ENCODE results near the gene PHOSPHO1.
A peak's percentile ranks its signal among the peaks of the same experiment; 100 is the strongest.

PHOSPHO1 gene

DNA sequence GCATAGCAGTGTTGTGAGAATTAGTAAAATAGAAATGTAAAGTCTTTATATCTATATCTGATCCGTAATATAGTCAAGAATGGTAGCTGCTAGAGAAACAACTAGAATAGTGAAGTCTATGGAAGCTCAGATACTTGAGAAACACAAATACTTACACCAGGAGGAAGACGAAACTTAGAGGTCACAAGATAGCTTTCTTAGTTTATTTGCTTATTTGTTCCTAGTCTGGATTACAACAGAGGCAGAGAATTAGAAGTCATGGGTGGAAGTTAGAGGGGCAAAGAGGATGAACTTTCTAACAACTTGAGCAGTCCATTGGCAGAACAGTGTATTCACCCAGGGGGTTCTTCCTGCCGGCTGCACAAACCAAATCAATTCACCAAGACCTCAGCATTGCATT, 34.1 kb downstream of the PHOSPHO1 start:
- H3K9me2 ChIP-seq (replicated peaks; ENCODE audit: insufficient read depth, low read length) = no peaks in the 10 kb centered on the region
- TF ChIP-seq, protein P1, sequence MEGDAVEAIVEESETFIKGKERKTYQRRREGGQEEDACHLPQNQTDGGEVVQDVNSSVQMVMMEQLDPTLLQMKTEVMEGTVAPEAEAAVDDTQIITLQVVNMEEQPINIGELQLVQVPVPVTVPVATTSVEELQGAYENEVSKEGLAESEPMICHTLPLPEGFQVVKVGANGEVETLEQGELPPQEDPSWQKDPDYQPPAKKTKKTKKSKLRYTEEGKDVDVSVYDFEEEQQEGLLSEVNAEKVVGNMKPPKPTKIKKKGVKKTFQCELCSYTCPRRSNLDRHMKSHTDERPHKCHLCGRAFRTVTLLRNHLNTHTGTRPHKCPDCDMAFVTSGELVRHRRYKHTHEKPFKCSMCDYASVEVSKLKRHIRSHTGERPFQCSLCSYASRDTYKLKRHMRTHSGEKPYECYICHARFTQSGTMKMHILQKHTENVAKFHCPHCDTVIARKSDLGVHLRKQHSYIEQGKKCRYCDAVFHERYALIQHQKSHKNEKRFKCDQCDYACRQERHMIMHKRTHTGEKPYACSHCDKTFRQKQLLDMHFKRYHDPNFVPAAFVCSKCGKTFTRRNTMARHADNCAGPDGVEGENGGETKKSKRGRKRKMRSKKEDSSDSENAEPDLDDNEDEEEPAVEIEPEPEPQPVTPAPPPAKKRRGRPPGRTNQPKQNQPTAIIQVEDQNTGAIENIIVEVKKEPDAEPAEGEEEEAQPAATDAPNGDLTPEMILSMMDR (IDR thresholded peaks at IDR 0.05; ENCODE audit: insufficient read depth, low read length, poor library complexity, severe bottlenecking) = no peak
- TF ChIP-seq EZH2phosphoT487 (conservative IDR thresholded peaks at IDR 0.05; ENCODE audit: low read length) = no peak
- H3K36me3 ChIP-seq (ENCODE audit: low read length) = no peaks in the 10 kb centered on the region
- no peak overlapping the region for H3K4me3 ChIP-seq (ENCODE audit: insufficient read depth, low read length, poor library complexity, severe bottlenecking)
- no peak overlapping the region for H3K4me2 ChIP-seq (ENCODE audit: low read depth, low read length, poor library complexity, severe bottlenecking)
- H3K27ac ChIP-seq (ENCODE audit: low read depth, low read length) = no peak overlapping the region
- no peaks in the 10 kb centered on the region for H3K79me2 ChIP-seq (ENCODE audit: insufficient read depth, low read length)
- H3F3A ChIP-seq (ENCODE audit: insufficient read depth) = peaks cover 11% of the 10 kb centered on the region
- no peaks in the 10 kb centered on the region for H4K20me1 ChIP-seq (ENCODE audit: low read depth, low read length)
- H3K27me3 ChIP-seq (ENCODE audit: low read length) = no peaks in the 10 kb centered on the region
- no peak overlapping the region for H2AFZ ChIP-seq (ENCODE audit: low read depth, low read length, severe bottlenecking)
- H3K9ac ChIP-seq (ENCODE audit: low read length) = no peak overlapping the region
- H3K9me3 ChIP-seq (ENCODE audit: insufficient read depth, low read length) = no peaks in the 10 kb centered on the region

DNA sequence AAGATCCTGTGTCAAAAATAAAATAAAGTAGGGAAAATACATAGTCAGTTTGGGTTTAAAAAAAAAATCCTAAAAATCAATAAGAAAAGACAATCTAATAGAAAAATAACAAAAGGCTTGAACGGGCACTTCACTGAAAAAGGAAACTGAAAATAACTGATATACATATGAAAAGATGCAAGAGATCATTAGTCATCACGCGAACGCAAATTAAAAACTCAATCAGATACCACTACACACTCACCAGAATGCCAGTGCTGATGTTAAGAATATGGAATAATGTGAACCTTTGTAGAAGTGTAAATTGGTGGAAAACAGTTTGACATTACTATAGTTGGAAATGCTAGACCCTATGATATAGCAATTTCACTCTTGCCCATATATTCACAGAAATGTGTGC, 34.8 kb downstream of the PHOSPHO1 start:
- Histone ChIP-seq H3K4me3 (ENCODE audit: insufficient read depth, low read length, poor library complexity, severe bottlenecking) (no peak overlapping the region), H3K79me2 (ENCODE audit: insufficient read depth, low read length) (no peaks in the 10 kb centered on the region), H3K27me3 (ENCODE audit: low read length) (no peaks in the 10 kb centered on the region), H3K4me2 (ENCODE audit: low read depth, low read length, poor library complexity, severe bottlenecking) (no peak overlapping the region), H2AFZ (ENCODE audit: low read depth, low read length, severe bottlenecking) (no peak overlapping the region), H3K9me3 (ENCODE audit: insufficient read depth, low read length) (no peaks in the 10 kb centered on the region), H3K36me3 (ENCODE audit: low read length) (no peaks in the 10 kb centered on the region), H3K9me2 (replicated peaks; ENCODE audit: insufficient read depth, low read length) (no peaks in the 10 kb centered on the region), H3F3A (ENCODE audit: insufficient read depth) (peaks cover 11% of the 10 kb centered on the region), H3K27ac (ENCODE audit: low read depth, low read length) (no peak overlapping the region), H3K9ac (ENCODE audit: low read length) (no peak overlapping the region), H4K20me1 (ENCODE audit: low read depth, low read length) (no peaks in the 10 kb centered on the region)
- no peak for TF ChIP-seq EZH2phosphoT487 (conservative IDR thresholded peaks at IDR 0.05; ENCODE audit: low read length)
- TF ChIP-seq, protein P1 (IDR thresholded peaks at IDR 0.05; ENCODE audit: insufficient read depth, low read length, poor library complexity, severe bottlenecking) = no peak

DNA sequence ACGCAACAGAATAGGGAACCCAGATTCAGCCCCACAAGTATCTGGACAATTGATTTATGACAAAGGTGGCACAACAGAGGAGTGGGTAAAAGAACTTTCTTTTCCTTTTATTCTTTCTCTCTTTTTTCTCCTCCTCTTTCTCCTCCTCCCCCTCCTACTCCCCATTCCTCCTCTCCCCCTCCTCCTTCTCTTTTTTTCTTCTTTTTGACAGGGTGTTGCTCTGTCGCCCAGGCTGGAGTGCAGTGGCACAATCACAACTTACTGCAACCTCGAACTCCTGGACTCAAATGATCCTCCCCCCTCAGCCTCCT, 36.3 kb downstream of the PHOSPHO1 start:
- Histone ChIP-seq H3K27me3 (ENCODE audit: low read length) (no peaks in the 10 kb centered on the region), H3K79me2 (ENCODE audit: insufficient read depth, low read length) (no peaks in the 10 kb centered on the region), H4K20me1 (ENCODE audit: low read depth, low read length) (no peaks in the 10 kb centered on the region), H3K4me3 (ENCODE audit: insufficient read depth, low read length, poor library complexity, severe bottlenecking) (no peak overlapping the region), H3F3A (ENCODE audit: insufficient read depth) (peaks cover 11% of the 10 kb centered on the region), H3K36me3 (ENCODE audit: low read length) (no peaks in the 10 kb centered on the region), H3K9ac (ENCODE audit: low read length) (no peak overlapping the region), H3K9me3 (ENCODE audit: insufficient read depth, low read length) (no peaks in the 10 kb centered on the region), H3K27ac (ENCODE audit: low read depth, low read length) (no peak overlapping the region), H2AFZ (ENCODE audit: low read depth, low read length, severe bottlenecking) (no peak overlapping the region), H3K4me2 (ENCODE audit: low read depth, low read length, poor library complexity, severe bottlenecking) (peak overlapping the region; percentile 69), H3K9me2 (replicated peaks; ENCODE audit: insufficient read depth, low read length) (no peaks in the 10 kb centered on the region)
- TF ChIP-seq EZH2phosphoT487 (conservative IDR thresholded peaks at IDR 0.05; ENCODE audit: low read length) = no peak
- TF ChIP-seq, protein P1 (IDR thresholded peaks at IDR 0.05; ENCODE audit: insufficient read depth, low read length, poor library complexity, severe bottlenecking) = no peak

Data from SU-DHL-6 (cell line).